SK-N-SH treated with all-trans-retinoic acid at 6 μM for 48 hours (cell line): ENCODE data around the gene UGT1A8.

Source experiments
- BACH2 ChIP-seq: fragments of 250-450 bp; sonication (Bioruptor Pico); IDR thresholded peaks from 2 replicates; pipeline ENCODE4 v1.9.0; 2021; ENCODE audit warnings: mild to moderate bottlenecking, borderline replicate concordance
- GLIS3 ChIP-seq: fragments of 250-450 bp; sonication (Bioruptor Pico); IDR thresholded peaks from 2 replicates; pipeline ENCODE4 v1.5.0; 2020; ENCODE audit warnings: mild to moderate bottlenecking, moderate library complexity
- SNAI2 ChIP-seq: fragments of 250-450 bp; sonication (Bioruptor Pico); IDR thresholded peaks from 2 replicates; pipeline ENCODE4 v1.5.0; 2020; ENCODE audit warnings: mild to moderate bottlenecking, moderate library complexity
- TOX ChIP-seq: fragments of 250-450 bp; sonication (Bioruptor Pico); IDR thresholded peaks from 2 replicates; pipeline ENCODE4 v1.8.0; 2021; ENCODE audit warnings: mild to moderate bottlenecking, moderate library complexity, borderline replicate concordance
- ZFP3 ChIP-seq: fragments of 250-450 bp; sonication (Bioruptor Pico); IDR thresholded peaks from 2 replicates; pipeline ENCODE4 v1.5.0; 2020; ENCODE audit warnings: mild to moderate bottlenecking, moderate library complexity
- ZNF565 ChIP-seq: fragments of 450-650 bp; formaldehyde crosslinking; conservative IDR thresholded peaks from 2 replicates; pipeline ENCODE4 v1.5.0; 2020; ENCODE audit warnings: low read depth, mild to moderate bottlenecking, moderate library complexity
- ZNF70 ChIP-seq: fragments of 450-650 bp; formaldehyde crosslinking; IDR thresholded peaks from 2 replicates; pipeline ENCODE4 v1.5.0; 2020; ENCODE audit warnings: mild to moderate bottlenecking, moderate library complexity
- ZNF8 ChIP-seq: fragments of 450-650 bp; formaldehyde crosslinking; IDR thresholded peaks from 2 replicates; pipeline ENCODE4 v1.5.0; 2020; ENCODE audit warnings: mild to moderate bottlenecking, moderate library complexity
- TF ChIP-seq, protein P1 (sequence below): fragments of 250-450 bp; sonication (Bioruptor Pico); IDR thresholded peaks from 2 replicates; pipeline ENCODE4 v1.8.0; 2020; ENCODE audit warnings: mild to moderate bottlenecking, moderate library complexity, borderline replicate concordance
- TF ChIP-seq, protein P2 (sequence below): fragments of 250-450 bp; sonication (Bioruptor Pico); IDR thresholded peaks from 2 replicates; pipeline ENCODE4 v1.5.1; 2020; ENCODE audit warnings: low read depth, mild to moderate bottlenecking, moderate library complexity

DNA sequence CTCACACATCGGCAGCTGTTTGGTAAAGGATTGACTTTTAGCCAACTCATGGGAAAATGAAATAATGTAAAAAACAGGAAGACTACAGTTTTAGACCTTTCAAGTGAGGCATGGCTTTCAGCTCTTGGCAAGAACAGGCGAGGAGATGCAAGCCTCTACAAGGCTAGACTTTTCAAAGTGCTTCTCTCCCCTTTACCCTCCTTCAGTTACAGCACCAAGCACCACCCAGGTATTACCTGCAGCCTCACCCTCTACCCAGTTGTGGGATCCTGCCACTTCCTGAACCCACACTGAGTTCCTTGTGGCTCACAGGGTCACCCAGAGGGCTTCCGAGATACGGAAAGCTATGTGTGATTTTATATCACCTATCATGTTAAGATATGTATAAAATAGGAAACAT, 33.5 kb downstream of the UGT1A8 start:
- no peak for TF ChIP-seq ZNF565 (CRISPR knock-in tag)
- TF ChIP-seq ZFP3 (CRISPR knock-in tag): no peak
- TF ChIP-seq GLIS3 (CRISPR knock-in tag): no peak
- TF ChIP-seq ZNF8 (CRISPR knock-in tag): no peak
- TF ChIP-seq, protein P1, sequence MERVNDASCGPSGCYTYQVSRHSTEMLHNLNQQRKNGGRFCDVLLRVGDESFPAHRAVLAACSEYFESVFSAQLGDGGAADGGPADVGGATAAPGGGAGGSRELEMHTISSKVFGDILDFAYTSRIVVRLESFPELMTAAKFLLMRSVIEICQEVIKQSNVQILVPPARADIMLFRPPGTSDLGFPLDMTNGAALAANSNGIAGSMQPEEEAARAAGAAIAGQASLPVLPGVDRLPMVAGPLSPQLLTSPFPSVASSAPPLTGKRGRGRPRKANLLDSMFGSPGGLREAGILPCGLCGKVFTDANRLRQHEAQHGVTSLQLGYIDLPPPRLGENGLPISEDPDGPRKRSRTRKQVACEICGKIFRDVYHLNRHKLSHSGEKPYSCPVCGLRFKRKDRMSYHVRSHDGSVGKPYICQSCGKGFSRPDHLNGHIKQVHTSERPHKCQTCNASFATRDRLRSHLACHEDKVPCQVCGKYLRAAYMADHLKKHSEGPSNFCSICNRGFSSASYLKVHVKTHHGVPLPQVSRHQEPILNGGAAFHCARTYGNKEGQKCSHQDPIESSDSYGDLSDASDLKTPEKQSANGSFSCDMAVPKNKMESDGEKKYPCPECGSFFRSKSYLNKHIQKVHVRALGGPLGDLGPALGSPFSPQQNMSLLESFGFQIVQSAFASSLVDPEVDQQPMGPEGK (CRISPR knock-in tag): no peak
- no peak for TF ChIP-seq ZNF70 (CRISPR knock-in tag)
- TF ChIP-seq, protein P2, sequence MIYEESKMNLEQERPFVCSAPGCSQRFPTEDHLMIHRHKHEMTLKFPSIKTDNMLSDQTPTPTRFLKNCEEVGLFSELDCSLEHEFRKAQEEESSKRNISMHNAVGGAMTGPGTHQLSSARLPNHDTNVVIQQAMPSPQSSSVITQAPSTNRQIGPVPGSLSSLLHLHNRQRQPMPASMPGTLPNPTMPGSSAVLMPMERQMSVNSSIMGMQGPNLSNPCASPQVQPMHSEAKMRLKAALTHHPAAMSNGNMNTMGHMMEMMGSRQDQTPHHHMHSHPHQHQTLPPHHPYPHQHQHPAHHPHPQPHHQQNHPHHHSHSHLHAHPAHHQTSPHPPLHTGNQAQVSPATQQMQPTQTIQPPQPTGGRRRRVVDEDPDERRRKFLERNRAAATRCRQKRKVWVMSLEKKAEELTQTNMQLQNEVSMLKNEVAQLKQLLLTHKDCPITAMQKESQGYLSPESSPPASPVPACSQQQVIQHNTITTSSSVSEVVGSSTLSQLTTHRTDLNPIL (CRISPR knock-in tag): no peak
- TF ChIP-seq TOX (CRISPR knock-in tag): no peak
- TF ChIP-seq SNAI2: no peak
- no peak for TF ChIP-seq BACH2
